HG02642 (cell line): ENCODE results near the gene SPTLC1.

Experiments used
- ATAC-seq: cut with Tn5 transposase; IDR thresholded peaks from one replicate; pipeline ENCODE4 v1.9.1; 2021; ENCODE audit warnings: mild to moderate bottlenecking; ENCODE audit not compliant: unreplicated experiment, poor library complexity

SPTLC1 gene

DNA sequence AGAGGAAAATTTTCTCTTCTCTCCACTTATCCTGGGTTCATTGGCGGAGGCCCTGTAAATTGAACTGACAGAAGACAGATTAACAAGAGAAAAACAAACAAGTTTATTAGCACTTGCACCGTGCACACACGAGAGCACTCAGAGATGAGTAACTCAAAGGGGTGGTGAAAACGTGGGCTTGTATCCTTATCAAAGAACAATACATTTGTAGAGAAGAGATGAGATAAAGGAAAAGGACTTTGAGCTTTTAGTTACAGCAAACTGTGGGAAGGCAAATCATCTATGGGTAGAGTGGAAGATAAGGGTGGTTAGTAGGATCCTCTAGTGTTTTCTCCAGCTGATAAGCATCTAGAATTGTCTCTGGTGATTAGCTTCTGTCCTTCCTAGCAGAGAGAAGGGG lies 120.8 kb downstream of the SPTLC1 start:
- ATAC-seq: no peak

DNA sequence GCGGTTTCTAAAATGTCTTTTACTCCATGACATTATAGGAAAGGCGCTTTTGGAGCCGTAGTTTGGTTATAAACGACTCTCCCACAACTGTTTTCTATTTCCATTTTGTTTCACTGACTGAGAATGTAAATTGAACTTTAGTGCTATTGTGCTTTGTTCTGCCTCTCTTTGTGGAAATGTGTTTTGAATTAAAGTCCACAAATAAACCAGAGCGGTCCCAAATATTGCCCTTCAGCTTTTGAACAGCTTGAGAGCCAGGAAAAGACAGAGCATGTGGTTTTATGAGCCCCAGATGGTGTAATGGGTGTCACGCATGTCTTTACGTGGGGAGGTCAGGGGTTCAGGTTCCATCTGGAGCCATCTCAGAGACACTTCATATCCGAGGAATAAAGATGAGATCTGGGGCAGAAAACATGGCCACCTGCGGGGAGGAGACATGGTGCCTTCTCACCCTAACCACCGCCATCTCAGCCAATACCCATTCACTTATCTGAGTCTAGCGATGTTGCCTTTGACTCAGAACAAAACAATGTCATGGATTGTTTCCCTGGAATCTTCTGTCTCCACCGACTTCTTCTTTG lies 122.7 kb downstream of the SPTLC1 start:
- no peak for ATAC-seq

DNA sequence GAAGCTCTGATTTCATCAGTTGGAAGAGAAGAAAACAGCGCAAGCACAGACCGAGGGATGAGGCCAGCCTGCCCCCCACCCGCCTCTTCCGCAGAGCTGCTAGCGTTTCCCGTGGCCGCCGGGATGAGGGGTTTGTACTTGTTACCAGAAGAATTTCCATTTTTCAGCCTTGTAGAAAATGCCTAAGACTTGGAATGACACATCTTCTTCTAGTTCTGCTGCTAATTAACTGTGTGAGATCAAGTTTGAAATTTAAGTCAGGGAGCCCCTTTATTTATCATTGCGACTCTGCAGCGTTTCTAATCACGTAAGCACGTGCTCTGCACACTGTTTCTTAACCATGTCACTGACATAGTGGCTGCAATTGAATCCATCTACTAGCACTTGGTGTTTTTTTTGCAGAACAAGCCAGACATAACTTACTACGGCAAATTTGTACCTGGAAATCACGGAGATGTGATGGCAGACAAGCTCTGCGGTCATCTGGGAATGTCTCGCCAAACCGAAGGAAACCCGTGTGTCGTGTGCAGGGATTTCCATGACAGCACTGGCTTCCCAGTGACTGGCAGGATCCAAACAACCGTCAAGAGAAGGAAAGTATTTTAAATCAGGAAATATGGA lies 123.4 kb downstream of the SPTLC1 start:
- no peak for ATAC-seq

DNA sequence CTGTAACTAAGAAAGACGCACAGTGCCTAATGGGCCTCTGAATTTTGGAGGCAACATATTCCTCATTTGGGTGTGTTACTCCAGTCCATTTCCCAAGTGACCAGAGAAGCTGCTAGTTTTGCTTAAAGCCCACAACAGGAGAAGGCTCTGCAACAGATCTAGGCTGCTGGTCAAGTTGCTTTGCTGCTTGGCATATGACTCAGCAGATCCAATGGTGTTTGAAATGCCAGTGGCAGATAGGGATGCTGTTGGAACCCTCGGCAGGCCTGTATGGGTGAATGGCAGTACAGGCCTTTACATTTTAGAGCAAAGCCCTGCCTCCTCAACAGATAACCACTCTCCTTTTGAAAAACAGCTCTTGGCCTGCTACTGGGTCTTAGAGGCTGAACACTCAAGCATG lies 129.0 kb downstream of the SPTLC1 start:
- ATAC-seq: no peak

DNA sequence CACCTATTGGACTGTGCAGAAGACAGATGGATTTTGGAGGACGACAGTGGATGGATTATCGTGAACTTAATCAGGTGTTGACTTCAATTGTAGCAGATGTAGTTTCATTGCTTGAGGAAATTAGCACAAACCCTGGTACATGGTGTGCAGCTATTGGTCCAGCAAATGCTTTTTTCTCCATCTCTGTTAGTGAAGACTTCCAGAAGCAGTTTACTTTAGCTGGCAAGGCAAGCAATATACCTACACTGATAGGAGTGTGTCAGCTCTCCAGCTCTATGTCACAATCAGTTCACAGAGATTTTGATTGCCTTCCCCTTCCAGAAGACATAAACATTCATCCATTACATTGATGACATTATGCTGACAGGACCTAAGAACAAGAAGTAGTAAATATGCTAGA lies 129.5 kb downstream of the SPTLC1 start:
- ATAC-seq: no peak
